PC-3 (cell line): Measurements from ENCODE around the gene GMPPB.

ENCODE experiments used
- EZH2 ChIP-seq: fragments of 300-600 bp; sonication (generic); IDR thresholded peaks from one replicate; pipeline ENCODE4 v1.6.1; 2017; ENCODE audit warnings: antibody characterized with exemption, mild to moderate bottlenecking, low read length; ENCODE audit not compliant: unreplicated experiment
- EZH2phosphoT487 ChIP-seq: fragments of 300-600 bp; sonication (generic); IDR thresholded peaks from 2 replicates; pipeline ENCODE4 v1.6.1; 2018; ENCODE audit warnings: mild to moderate bottlenecking, antibody characterized with exemption, low read length, borderline replicate concordance
- TF ChIP-seq, protein P1 (sequence below): fragments of 300-600 bp; sonication (generic); conservative IDR thresholded peaks from 2 replicates; pipeline ENCODE4 v1.5.1; 2017; ENCODE audit warnings: antibody characterized with exemption, low read depth, mild to moderate bottlenecking, low read length

- TF ChIP-seq, protein P1, sequence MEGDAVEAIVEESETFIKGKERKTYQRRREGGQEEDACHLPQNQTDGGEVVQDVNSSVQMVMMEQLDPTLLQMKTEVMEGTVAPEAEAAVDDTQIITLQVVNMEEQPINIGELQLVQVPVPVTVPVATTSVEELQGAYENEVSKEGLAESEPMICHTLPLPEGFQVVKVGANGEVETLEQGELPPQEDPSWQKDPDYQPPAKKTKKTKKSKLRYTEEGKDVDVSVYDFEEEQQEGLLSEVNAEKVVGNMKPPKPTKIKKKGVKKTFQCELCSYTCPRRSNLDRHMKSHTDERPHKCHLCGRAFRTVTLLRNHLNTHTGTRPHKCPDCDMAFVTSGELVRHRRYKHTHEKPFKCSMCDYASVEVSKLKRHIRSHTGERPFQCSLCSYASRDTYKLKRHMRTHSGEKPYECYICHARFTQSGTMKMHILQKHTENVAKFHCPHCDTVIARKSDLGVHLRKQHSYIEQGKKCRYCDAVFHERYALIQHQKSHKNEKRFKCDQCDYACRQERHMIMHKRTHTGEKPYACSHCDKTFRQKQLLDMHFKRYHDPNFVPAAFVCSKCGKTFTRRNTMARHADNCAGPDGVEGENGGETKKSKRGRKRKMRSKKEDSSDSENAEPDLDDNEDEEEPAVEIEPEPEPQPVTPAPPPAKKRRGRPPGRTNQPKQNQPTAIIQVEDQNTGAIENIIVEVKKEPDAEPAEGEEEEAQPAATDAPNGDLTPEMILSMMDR: peak; percentile 90
- TF ChIP-seq EZH2phosphoT487: no peak
- TF ChIP-seq EZH2: no peak
Observed at GRCh38 chr3:49671291-49672288, 52.2 kb downstream of the GMPPB start.
